GM21447 (cell line): ENCODE data around the gene TMEM129.
"Not testable (repeated sequence)": the region's sequence is repeated elsewhere in the genome, so short reads cannot be mapped to it uniquely, and the experiment has no call there.

ENCODE experiments used
- ATAC-seq: cut with Tn5 transposase; IDR thresholded peaks from one replicate; pipeline ENCODE4 v1.9.1; 2021; ENCODE audit not compliant: unreplicated experiment

TMEM129 gene

GRCh38 chr4:1701671-1702070 is 19.5 kb downstream of the TMEM129 start:
- not testable (repeated sequence) for ATAC-seq

DNA sequence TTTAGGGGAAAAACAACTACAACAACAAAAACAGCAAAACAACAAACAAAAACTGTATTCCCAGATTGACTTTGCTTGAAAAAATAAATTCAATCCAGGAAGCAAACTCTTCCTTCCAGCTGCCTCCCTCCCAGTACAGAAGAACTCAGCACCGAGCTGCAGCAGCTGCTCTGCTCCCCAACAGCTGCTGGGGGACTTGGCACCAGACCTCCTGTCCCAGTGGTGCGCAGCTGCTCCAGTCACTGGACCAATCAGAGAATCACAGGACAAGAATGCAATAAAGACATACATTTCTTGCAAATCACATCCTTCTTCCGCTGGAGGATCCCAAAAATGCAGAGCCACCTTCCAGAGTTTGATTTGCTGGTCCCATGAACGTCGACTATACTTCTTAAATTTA is 25.2 kb downstream of the TMEM129 start:
- ATAC-seq = no peak

GRCh38 chr4:1693131-1693896 is 27.8 kb downstream of the TMEM129 start:
- no peak for ATAC-seq

GRCh38 chr4:1691737-1692373 is 29.3 kb downstream of the TMEM129 start:
- no peak for ATAC-seq

DNA sequence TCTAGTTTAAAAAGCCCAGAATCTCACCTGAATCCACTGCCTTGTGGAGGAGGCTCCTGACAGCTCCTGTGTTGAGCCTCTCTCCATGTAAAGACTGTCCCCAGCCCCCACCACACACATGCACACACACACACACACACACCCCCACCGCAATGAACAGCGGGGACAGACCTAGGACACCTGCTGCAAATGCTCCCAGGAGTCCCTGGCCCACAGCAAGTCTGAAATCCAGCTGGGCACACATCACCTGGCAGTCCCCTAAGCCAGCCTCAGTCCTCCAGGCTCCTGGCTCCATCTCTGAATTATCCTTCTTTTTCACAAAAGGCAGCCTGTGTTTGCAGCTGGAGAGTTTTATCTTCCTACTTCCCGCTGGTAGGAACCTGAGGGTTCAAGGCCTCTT is 30.4 kb downstream of the TMEM129 start:
- ATAC-seq = no peak

- no peak for ATAC-seq
These were observed 34.6 kb downstream of the TMEM129 start for GRCh38 chr4:1686440-1687036.

DNA sequence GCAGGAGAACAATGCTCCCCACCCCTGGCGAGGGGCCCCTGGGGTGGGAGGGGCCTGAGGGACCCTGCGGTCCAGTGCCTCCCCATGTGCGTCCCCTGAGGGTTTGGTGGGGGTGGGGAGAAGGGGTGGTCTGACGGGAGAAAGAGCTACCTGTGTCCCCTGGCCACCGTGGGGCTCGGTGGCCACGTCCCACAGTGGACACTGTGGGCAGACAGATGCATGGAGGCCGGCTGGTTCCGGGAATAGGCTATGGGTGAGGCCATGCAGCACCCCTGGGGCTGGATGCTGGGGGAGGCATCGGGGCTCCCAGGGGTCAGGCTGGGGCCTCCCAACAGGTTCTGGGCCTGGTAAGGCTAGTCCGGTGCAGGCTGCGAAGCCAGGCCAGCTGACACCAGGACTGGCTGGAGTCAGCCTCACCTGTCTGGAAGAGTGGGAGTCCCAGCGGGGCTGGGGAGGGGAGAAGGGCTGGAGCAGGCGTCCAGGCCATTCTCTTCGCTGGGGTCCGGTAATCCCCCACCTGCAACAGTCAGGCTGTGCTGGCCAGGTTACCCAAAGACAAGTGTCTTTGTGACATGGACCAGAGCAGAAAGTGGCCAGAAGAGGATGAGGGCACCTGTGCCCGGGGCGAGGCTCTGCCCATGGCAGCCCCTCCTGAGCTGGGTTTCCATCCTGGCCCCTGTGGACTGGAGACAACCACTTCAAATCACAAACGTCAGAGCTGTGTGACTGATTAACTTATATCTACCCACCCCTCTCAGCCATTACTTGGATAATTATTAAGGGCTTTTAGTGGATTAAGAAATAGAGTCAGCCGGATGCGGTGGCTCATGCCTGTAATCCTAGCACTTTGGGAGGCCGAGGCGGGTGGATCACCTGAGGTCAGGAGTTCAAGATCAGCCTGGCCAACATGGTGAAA is 35.6 kb downstream of the TMEM129 start:
- no peak for ATAC-seq

GRCh38 chr4:1684506-1685234 is 36.5 kb downstream of the TMEM129 start:
- peak; percentile 13 for ATAC-seq

- peak; percentile 78 for ATAC-seq
These were observed 37.2 kb downstream of the TMEM129 start, which contains the start of gene FAM53A for GRCh38 chr4:1683736-1684505. FAM53A (minus strand) TSS chr4:1684313; CDS start chr4:1668741, 15,572 bp downstream.

DNA sequence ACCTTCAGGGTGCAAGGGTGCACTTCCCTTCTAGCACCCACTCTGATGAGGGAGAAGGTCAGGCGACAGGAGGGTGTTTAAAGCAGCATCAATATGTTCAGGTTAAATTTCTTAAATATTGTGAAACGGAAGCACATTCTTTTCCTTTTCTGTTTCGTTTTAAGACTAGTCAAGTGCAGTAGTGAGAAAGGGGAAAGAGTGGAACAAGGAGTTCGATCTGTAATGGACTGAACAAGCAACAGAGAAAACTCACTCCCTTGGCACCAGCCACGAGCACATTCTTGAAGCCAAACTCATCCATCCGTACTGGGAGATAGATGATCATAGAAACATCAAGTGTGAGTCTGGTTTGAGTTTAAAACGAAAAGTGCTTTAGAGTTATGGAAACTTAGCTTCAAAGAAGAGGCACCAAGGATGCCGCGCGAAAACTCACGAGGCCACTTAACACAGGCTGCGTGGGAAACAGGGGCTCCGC is 37.8 kb downstream of the TMEM129 start:
- no peak for ATAC-seq

- no peak for ATAC-seq
These were observed 38.3 kb downstream of the TMEM129 start for GRCh38 chr4:1682860-1683259.

DNA sequence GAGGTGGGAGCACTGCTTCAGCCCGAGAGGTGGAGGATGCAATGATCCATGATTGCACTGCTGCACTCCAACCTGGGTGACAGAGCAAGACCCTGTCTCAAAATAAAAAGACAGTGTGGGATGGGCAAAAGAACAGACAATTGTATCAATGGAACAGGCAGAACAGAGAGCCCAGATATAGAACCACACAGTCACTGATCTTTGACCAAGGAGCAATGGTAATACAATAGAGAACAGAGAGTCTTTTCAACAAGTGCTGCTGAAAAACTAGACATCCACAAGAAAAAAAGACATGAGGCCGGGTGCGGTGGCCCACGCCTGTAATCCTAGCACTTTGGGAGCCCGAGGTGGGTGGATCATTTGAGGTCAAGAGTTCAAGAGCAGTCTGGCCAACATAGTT is 42.9 kb downstream of the TMEM129 start:
- ATAC-seq = no peak

GRCh38 chr4:1676605-1677525 is 44.3 kb downstream of the TMEM129 start:
- no peak for ATAC-seq

DNA sequence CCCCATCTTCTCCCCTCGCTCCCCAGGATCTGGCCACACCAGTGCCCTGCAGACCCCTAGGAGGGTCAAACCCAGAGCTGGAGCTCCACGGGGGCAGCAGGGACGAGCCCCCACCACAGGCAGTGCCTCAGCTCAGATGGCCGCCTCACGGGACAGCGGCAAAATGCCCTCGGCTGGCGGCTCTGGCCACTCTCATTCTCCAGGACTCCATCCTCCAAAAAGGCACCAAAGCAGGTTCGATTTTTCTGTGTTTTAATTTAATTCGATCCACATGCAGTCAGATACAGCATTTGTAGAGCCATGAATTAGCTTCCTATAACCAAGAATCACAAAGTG is 45.4 kb downstream of the TMEM129 start:
- ATAC-seq = no peak

DNA sequence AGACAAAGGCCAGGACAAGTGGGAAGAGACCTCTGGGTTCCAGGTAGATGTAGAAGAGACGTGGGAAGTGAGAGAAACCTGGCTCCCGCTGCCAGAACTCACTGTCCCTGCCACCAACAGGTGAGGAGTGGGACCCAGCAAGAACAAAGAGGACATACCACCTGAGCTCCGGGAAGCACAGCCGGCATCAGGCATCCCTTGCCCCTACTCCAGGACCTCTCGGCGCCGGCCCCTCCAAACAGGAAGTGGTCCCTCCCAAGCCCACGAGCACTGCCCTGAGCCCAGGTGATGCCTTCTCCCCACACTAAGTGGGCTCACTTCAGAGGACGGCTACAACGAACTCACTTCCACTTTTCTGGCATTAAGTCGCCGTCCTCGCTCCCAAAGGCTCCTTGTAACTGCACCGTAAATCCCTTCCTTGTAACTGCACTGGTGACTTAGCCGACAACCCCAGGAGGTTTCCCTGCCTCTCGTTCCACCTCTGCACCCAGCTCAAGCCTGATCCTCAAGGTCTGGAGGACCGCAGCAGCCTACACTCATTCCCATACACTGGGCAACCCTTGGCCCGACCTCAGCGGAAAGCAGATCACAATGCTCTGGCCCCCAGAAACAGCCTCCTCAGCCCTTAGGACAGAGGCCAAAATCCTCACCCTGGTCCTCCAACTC is 45.9 kb downstream of the TMEM129 start:
- ATAC-seq = no peak

DNA sequence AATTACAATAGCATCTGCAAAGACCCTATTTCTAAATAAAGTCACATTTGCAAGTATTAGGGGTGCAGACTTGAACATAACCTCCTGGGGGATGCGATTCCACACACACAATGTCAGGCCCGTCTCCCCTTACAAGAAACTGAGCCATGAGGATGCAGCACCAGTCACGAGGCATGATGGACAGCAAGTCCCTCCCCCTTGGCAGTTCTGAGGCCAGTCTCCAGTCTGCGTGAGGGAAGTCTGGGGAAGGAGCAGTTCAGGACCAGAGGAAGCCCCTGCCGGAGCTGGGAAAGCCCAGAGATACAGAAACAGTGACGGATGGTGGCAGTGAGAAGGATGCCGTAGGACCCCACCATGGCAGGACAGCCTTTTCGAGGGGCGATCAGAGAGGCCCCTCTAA is 46.4 kb downstream of the TMEM129 start:
- ATAC-seq = no peak

DNA sequence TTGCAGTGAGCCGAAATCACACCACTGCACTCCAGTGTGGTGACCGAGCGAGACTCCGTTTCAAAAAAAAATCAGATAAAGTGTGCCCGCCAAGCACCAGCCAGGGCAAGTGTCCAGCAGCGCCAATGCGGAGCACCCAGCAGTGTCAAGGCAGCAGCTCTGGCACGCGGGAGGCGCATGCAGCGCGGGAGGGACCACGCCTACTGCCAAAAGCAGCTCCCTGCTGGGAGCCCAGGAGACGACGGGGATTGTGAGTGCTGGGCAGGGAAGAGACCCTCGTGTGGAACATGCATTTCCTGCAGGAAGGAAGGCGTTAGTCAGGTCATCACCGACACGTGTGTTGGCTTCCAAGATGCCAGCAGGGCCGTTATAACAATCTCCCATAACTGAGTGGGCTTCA is 47.5 kb downstream of the TMEM129 start:
- no peak for ATAC-seq

DNA sequence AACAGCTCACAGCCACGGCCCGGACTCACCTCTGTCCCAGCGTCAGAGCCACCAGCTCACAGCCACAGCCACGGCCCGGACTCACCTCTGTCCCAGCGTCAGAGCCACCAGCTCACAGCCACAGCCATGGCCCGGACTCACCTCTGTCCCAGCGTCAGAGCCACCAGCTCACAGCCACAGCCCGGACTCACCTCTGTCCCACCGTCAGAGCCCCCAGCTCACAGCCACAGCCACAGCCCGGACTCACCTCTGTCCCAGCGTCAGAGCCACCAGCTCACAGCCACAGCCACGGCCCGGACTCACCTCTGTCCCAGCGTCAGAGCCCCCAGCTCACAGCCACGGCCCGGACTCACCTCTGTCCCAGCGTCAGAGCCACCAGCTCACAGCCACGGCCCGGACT is 50.1 kb downstream of the TMEM129 start:
- ATAC-seq = not testable (repeated sequence)
